DMS53 (cell line): ENCODE measurements around the gene IGF1R.

ENCODE experiments used
- DNase-seq: peaks from one replicate; lab custom pipeline; 2025; lab: John Stamatoyannopoulos, UW

The IGF1R gene

DNA sequence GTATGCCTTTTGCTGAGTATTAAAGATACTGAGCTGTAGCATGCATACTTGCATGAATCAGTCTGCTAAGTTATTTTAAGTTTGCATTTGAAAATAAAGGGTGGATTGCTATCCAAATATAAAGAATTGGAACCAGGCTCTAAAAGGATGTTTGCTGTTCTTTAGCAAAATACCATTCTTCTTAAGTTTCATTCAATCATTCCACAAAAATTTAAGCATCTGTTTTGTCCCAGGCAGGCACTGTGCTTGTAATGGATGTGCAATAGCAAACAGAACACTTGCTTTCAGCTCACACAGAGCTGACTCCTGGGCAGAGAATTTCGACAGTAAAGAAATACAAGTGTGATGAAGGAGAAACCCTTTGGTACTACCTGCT lies 208.2 kb downstream of the IGF1R start:
- DNase-seq: no peak

DNA sequence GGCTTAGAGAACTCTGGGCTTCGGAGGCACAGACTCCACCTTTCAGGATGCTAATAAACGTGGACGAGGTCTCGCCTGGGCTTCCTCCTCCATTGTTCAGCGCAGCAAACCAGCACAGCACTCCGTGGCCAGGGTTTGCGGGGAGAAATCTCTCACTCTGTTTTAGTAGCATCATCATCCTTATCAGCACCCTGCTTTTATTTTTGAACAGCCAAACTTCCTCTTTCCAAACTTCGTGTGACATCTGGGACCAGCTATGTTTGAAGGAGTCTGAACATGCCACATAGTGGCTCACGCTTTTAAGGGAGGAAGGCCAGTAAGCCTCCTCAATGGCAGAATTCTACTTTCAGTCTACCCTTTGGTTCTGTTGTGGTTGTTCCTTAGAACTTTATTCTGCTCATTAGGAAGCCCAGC lies 210.3 kb downstream of the IGF1R start:
- peak; percentile 53 for DNase-seq

DNA sequence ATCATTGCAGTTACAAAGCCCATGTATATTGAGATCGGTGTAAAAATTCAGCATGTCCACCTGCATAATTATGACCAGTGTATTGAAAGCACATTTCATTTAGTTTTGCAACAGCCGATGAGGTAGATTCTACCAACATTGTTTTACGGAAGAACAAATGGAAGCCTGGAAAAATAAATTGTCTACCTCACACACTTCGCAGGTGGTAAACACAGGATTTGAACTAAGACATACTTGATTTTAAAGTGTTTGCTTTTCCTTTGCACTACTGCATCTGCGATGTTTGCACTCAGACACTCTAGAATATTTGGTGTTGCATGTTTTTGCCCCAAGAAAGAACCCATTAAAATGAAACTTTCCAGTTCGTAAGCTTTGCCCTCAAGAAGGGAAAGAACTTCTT lies 210.8 kb downstream of the IGF1R start:
- peak; percentile 72 for DNase-seq

DNA sequence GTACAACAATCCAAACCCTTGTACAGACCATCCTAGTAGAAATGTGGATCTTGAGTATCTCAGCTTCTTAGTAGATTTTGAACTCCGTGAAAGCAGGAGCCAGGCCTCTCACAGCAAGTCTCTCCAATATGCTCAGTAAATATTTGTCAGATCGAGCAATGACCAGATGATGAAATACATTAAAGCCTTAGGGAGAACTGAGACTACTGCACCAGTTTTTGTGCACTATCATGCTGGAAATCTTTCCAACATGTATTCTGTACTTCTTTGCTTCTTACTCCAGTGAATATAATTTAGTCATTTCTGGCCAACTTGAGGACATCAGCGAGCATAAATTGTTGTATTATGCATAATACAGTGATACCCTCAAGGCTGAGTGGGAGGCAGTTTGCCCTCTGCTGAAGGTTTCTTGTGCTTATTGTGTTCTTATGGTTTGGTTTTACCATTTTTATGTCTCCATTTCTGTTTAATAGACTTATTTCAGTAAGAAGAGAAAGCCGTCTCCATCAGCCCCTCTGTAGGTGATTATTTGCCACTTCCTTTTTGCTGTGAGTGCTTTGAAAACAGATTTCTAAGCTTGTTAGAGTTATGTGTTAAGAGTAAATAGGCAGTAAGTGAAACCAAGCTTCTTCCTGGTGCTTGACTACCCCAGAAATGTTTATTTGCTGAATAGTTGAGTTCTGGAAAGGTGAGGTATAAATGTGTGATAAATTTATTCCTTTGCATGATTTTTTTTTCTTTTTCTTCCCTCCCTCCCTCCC lies 212.1 kb downstream of the IGF1R start:
- peak; percentile 48 for DNase-seq

DNA sequence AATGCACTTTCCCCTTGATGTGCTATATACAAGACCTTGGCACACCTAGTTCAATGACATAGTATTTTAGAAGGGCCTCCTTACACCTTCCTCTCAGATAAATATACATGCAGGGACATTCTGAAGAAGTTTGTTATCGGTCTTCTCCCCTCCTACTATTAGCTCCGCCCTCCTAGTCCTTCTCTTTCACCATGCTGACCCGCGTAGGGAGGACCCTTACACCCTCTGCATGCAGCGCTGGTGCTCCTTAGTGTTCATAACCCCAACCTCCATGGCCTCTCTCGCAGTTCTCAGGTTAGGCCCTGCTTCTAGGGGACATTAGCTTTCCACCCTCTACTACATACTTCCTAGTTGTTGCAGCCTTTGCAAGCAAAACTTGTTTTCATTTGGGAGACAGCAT lies 212.8 kb downstream of the IGF1R start:
- no peak for DNase-seq

DNA sequence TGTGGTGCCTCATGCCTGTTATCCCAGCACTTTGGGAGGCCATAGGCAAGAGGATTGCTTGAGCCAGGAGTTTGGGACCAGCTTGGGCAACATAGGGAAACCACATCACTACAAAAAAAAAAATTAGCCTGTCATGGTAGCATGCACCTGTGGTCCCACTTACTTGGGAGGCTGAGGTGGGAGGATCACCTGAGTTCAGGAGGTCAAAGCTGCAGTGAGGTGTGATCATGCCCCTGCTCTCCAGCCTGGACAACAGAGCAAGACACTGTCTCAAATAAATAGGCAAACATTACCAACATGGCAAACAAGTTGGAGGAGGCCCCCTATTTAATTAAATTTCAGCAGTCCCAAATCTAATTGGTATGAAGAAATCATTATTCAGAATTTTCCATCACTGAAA lies 215.6 kb downstream of the IGF1R start:
- no peak for DNase-seq

DNA sequence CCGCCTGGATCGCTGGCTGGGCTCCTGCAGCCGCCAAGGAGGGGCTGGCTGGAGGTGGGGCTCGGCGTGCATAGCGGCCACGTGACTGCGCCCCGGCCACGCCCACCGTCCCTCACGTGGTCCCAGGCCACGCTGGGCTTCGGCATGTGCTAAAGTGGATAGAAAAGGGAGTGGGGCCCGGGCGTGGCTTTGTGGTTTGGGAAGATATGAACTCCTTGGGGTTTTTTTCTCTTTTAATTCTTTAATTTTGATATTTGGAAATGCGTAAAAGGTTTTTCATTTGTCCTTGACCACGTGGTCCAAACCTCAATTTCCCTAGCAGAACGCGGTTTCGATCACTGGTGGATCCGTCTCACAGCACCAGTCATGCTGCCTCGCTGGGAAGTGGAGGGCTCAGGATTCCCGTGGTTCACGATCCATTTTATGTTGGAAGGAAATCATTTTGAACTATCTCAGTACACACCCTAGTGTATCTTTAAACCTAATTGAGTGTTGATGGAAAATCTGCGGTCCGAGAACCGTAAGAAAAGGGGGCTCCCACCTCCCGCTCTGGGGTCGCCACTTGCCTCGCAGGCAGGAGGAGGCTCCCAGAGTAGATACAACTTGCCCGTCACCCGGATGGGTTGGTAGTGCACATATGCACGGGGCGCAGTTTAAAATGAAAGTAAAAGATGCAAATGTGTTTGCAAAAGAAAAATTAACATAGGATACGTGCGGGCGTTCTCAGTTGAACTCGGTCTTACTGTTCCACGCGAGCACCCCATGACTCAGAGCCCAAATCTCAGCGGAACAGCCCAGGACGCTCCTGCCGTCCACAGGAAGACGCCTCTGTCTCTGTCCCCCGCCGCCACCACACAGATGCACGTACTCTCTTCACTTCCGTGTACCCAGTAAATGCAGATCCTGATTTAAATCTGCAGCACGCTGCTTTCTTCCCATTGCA lies 217.3 kb downstream of the IGF1R start:
- peak; percentile 93 for DNase-seq

DNA sequence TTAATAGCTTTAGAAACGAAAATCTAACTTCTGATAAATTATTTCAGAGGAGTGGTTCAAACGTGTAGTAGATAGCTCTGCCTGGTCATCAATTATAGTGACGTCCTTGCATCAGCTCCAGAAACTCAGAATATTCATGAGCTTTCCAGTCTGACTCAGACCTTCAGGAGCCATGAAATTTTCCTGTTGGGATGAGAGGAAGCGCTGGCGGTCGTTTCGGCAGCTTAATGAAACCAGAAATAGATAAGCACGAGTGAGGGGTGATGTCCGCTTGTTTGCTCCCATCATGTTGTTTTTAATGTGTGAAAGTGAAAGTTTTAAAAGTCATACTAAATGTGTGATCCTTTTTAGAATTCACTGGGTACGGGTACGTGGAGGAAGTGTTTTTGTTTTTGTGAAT lies 218.2 kb downstream of the IGF1R start:
- peak; percentile 71 for DNase-seq

DNA sequence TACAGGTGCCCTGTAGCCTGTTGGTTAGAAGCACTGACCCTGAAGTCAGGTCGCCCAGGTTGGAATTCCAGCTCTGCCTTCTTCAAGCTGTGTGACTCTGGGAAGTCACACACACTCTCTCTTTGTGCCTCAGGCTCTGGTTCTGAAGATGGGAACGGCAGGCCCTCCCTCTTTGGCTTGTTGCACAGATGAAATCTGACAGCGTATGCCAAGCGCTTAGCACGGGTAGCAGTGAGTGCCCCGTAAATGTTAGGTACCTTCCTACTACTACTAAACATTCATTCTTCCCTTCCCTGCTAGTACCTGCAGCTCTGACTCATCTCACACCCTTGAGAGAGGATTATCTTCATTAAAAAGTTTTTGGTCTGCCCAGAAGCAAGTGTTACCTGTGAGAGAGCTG lies 220.2 kb downstream of the IGF1R start:
- peak; percentile 11 for DNase-seq

DNA sequence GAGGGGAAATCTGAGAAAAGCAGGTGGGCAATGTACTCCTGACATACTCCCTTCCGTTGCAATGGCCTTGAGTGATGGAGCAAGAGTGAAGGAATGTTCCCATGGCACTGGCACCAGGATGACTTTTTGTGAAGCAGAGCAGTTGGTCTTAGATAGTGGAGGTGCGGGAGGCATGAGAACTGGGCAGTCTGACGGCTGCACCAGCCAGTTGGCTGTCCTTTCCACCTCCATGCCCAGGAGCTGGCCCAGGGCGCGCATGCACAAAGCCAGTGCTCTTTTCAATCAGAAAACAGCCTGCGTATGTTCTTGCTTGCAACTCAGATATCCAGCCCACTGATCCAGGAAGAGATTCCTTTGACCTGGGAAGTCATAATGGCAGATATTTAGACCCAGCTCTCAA lies 222.4 kb downstream of the IGF1R start:
- DNase-seq: no peak

DNA sequence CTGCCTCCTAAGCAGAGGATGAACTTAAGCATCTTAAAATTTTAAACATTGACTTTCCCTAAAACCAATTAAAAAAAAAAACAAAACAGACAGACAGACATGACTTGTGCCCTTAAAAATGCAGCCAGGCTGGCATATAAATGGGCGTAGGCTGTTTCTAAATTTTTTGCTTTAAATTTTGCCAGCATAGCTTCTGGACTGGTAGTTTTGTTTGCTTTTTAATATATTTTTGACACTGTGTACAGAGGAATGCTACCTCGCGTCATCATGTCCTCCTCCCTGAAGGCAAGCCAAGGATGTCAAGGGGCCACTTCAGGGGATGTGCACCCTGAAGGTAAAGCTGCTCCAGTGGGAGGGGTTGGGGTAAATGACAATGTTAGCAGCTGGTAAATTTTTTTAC lies 224.4 kb downstream of the IGF1R start:
- DNase-seq: no peak

DNA sequence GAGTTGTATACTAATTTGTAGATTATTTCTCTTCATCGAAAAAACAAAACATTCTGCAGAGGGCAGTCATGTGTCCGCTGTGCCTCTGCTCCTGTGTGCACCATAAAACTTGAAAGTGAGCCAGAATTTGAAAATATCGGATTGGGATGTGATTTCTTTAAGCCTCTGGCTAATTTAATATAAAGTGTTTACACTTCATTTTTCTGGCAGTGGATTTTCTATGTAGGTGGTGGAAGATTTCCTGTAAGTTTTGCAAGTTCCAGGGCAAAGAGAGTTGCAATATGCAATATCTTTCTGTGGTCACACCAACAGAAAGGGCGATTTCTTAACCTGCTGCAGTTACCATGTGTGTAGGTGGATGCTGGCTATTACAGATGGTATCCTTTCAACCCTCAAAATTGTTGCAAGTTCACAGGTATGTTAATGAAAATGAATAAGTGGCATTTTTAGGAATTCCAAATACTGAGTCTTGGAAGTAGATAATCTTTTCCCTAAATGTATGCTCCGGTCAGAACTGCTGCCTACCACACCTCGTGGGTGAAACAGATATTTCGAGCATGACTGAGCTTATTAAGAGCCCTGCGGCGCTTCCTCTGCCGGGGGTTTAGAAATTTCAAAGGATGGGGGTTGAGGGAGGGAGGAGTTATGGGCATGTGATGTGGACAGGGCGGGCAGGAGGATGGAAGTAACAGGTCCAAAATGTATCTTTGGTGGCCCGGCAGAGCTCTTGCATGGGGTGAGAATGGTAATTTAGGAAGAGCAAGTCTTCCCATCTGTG lies 225.3 kb downstream of the IGF1R start:
- no peak for DNase-seq

DNA sequence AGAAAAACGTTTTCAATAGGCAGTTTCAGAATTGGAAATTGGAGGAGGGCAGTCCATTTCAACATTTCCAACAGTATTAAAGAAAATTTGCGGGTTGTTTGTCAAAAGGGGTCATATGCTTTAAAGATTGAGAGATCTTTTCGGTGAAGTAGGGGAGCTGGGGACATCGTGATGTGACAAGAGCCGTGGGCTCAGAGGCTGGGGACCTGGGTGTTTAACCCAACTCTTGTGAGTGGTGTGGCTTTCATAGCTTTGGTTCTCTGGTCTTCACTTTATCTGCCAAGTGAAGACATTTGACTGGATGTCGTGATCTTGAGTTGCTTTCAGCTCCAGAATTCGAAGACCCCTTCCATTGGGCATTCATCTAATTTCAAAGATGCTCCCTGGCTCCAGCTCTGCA lies 226.0 kb downstream of the IGF1R start:
- no peak for DNase-seq

DNA sequence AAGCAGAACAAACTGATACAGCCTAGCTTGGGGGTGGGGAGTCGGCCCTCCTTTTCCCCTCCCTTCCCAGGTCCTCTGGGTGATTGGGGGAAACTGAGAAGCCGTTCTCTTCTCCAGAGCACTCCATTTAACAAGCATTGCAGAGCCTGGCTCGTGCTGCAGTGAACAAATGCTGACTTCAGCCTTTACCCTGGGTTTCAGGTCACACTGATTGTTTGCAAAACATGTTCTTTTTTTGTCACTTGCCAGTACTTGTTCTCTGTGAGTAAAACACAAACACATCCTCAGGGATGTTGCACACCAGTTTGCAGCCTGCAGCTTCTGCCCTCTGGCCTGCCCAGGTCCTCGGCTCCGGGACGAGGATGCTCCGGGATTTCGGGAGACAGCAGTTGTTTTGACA lies 226.4 kb downstream of the IGF1R start:
- no peak for DNase-seq

DNA sequence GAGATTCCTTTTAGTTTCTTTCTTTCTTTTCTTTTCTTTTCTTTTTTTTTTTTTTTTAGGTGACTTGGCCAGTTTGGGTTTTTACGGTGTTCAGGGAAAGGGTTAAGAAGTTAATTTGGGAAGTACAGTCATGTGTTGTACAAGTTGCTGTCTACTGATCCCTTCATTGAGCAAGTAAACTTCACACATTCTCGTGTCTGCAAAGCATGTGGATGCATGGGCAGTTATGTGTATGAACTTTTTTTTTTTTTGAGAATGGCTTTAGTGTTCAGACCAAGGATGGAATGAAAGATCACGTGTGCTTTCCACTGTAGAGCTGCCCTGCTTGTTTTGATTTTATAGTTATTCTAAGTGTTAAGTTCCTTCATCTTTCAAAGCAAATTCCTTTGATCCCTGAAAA lies 227.0 kb downstream of the IGF1R start:
- no peak for DNase-seq

DNA sequence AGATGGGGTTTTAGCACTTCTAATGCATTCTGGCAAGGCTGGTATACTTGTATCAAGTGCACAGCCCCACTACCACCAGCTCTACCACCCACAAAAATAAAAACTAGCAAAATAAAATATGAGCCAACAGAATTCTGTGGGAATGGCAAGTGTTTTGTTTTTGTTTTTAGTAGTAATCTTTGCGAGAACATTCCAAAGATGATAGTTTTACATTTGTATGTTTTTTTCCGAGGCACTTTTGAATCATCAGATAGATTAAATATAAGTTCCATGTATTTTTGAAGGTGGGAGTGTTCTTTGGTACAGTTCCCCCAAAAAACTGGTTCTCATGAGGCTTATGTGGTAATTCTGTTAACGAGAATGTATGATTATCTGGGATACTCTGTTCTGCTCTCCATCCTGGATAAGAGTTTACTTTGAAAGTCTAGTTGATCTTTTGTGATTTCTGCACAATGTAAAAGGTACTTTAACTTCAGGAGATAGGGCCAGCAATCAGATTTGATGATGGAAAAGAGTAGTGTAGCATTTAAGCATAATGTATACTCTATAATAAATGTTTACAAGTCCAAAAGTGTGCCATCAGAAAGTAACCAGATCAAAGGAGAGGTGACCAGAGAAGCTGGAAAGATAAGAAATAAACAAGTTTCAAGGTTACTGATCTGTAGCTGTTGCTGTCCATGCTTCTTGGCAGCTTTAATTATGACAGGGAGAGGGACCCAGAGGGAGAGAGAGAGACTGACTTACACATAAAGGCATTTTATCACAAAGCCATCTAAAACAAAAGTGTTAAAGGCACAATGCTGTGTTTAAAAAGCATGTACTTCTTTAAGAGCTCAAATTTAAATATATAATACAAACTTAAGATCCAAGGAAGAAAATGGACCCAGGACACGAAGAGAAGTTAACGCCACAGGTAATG lies 228.4 kb downstream of the IGF1R start:
- DNase-seq: no peak

DNA sequence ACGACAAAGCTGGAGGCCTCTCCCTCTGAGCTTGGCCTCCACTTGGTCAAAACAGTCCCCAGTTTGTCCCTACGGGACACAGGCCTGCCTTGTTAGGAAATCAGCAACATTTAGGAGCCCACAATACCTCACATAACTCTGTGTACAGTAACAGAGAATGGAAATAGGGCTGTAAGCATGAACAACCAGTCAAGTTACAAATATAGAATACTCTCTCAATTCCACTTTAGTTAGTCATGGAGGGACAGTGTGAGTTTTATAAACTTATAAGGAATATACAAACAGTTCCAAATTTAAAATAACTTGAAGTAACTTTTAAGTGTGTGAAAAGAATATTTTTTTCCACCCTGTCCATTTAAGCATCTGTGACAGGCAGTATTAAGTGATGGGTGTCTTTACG lies 229.8 kb downstream of the IGF1R start:
- DNase-seq: no peak

DNA sequence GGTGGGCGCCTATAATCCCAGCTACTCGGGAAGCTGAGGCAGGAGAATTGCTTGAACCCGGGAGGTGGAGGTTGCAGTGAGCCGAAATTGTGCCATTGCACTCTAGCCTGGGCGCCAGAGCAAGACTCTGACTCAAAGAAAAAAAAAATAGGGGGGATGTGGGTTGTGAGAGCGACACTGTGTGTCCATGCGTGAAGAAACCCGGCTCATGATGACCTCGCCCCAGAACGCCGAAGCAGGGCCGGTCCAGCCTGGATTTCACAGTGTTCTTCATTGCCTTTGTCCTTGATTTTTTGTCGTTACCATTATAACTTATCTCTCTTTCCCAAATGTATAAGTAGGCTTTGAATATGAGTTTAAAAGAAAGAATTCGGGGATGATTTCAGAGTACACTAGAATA lies 230.5 kb downstream of the IGF1R start:
- no peak for DNase-seq

DNA sequence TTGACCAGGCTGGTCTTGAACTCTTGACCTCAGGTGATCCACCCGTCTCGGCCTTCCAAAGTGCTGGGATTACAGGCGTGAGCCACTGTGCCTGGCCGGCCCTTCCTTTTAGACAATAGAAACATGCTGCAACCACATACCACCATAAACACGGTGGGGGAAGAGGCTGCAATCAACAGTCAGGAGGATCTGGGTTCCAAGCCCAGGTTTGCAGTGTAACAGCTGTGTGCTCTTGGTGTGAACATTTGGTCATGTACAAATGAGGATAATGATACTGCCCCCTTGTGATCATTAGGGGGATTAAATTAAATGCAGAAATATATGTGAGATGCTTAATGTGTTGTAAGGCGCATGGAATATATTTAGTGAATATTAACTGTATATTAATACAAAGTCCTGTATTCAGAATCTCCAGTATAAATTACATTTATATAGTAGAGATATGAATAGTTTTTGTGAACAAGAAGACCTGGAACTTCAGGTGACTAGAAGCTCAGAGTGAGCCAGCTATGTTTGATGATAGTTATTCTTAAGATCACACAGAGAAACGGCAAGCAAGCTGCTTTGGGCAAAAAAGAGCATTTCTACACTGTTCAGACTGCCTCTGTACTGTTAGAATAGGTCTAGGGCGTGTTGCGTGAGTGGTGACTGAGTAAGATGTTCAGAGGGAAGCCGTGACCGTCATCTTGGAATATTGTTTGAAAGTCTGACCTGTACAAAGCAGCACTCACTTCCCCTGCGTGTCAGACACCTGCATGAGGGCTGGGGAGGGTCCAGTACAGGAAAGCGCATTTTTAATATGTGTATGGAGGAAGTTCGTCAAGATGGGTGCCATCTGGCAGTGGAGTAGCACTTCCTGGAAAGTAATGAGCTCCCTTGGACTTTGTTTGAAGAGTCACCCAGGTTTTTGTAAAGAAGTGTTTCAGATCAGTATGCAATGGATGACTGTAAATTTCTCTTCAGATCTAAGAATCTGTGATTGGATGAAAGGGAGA lies 233.5 kb downstream of the IGF1R start:
- peak; percentile 60 for DNase-seq

DNA sequence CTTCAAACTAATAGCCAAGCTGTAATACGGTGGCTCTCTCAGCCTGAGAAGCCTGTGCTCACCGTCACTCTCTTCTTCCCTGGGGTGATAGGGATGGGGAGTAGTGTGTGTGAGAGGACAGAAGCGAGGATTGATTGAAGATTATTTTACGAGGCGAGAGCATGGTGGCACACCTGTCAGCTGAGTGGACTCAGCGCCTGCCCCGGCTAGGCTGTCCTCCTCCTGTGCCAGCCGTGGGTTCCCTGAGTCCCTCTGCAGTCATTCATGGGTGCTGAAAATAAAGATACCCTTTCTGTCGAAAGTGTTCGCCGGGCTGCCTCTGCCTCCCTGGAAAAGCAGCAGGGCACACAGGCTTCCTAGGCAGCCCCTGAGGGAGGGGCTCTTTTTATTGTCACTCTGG lies 235.1 kb downstream of the IGF1R start:
- DNase-seq: no peak
